ENCODE data around the gene SLC12A2.
A peak's percentile ranks its signal among the peaks of the same experiment; 100 is the strongest.

Gene SLC12A2

GRCh38 chr5:128083033-128083810 is at the start of gene SLC12A2:
Gene SLC12A2 (plus strand): TSS chr5:128083766. CDS start chr5:128083955, 189 bp downstream.
- peak; percentile 92 for DNase-seq

- no peak for DNase-seq
Measured at GRCh38 chr5:128035689-128036088, 47.9 kb upstream of the SLC12A2 start.

- DNase-seq, result no peak
Measured at GRCh38 chr5:128036950-128037349, 46.6 kb upstream of the SLC12A2 start.

GRCh38 chr5:128038643-128039042 is 44.9 kb upstream of the SLC12A2 start:
- DNase-seq, result no peak

- no peak for DNase-seq
Measured at GRCh38 chr5:128040927-128041326, 42.6 kb upstream of the SLC12A2 start.

- no peak for DNase-seq
Measured at GRCh38 chr5:128052780-128053179, 30.8 kb upstream of the SLC12A2 start.

GRCh38 chr5:128053291-128053954 is 30.1 kb upstream of the SLC12A2 start:
- DNase-seq, result no peak

- DNase-seq, result no peak
Measured at GRCh38 chr5:128060644-128061385, 22.8 kb upstream of the SLC12A2 start.

- DNase-seq, result no peak
Measured at GRCh38 chr5:128062172-128062746, 21.3 kb upstream of the SLC12A2 start.

GRCh38 chr5:128074171-128074570 is 9.4 kb upstream of the SLC12A2 start:
- DNase-seq, result no peak

GRCh38 chr5:128074953-128075352 is 8.6 kb upstream of the SLC12A2 start:
- no peak for DNase-seq

GRCh38 chr5:128077526-128077925 is 6.0 kb upstream of the SLC12A2 start:
- no peak for DNase-seq

- no peak for DNase-seq
Measured at GRCh38 chr5:128081111-128081851, 2.3 kb upstream of the SLC12A2 start.

- no peak for DNase-seq
Measured at GRCh38 chr5:128082551-128083032, 974 bp upstream of the SLC12A2 start.

- no peak for DNase-seq
Measured at GRCh38 chr5:128083811-128084227, 253 bp downstream of the SLC12A2 start.

GRCh38 chr5:128084228-128085167 is 932 bp downstream of the SLC12A2 start:
- DNase-seq, result peak; percentile 62

GRCh38 chr5:128085413-128085812 is 1.8 kb downstream of the SLC12A2 start:
- DNase-seq, result no peak

- no peak for DNase-seq
Measured at GRCh38 chr5:128091579-128091978, 8.0 kb downstream of the SLC12A2 start.

GRCh38 chr5:128092144-128092543 is 8.6 kb downstream of the SLC12A2 start:
- no peak for DNase-seq

- DNase-seq, result no peak
Measured at GRCh38 chr5:128093368-128093767, 9.8 kb downstream of the SLC12A2 start.

GRCh38 chr5:128097224-128097623 is 13.7 kb downstream of the SLC12A2 start:
- no peak for DNase-seq

All from activated CD4-positive, alpha-beta T cell treated with anti-CD3 and anti-CD28 coated beads for 48 hours (primary cell).